Measurements from ENCODE around the gene C6orf62.

GRCh38 chr6:24740861-24741260, 21.9 kb upstream of the C6orf62 start:
- TF ChIP-seq CBX2 (IDR thresholded peaks at IDR 0.05; ENCODE audit: borderline replicate concordance, low read depth) (no peak), POLR2A (IDR thresholded peaks at IDR 0.05; ENCODE audit: low read length) (no peak), ZNF302 (CRISPR knock-in tag; IDR thresholded peaks at IDR 0.05) (no peak), CTCF (IDR thresholded peaks at IDR 0.05) (no peak), POLR2AphosphoS2 (conservative IDR thresholded peaks at IDR 0.05; ENCODE audit: low read length) (no peak), RFX5 (IDR thresholded peaks at IDR 0.05) (no peak), BCL3 (IDR thresholded peaks at IDR 0.05) (no peak), CHD2 (IDR thresholded peaks at IDR 0.05; ENCODE audit: low read length, partially characterized antibody) (no peak), RCOR1 (IDR thresholded peaks at IDR 0.05; ENCODE audit: low read depth, low read length) (no peak), PHF8 (IDR thresholded peaks at IDR 0.05; ENCODE audit: borderline replicate concordance, low read depth) (no peak), ZSCAN20 (CRISPR knock-in tag; IDR thresholded peaks at IDR 0.05) (no peak), REST (IDR thresholded peaks at IDR 0.05) (no peak), KDM1A (IDR thresholded peaks at IDR 0.05; ENCODE audit: low read depth) (no peak), JUN (IDR thresholded peaks at IDR 0.05) (no peak)

Measured in A549 (cell line).